PFSK-1 (cell line): ENCODE data around the gene LOXL4.

Experiments
- FOXP2 ChIP-seq: optimal IDR thresholded peaks from 2 replicates; pipeline ENCODE3; 2011; ENCODE audit warnings: borderline replicate concordance, control low read depth, inconsistent platforms; ENCODE audit not compliant: insufficient read depth; ENCODE audit errors: extremely low read length, extremely low read depth
- POLR2AphosphoS5 ChIP-seq: IDR thresholded peaks from 2 replicates; pipeline ENCODE4 v1.6.1; 2012; ENCODE audit warnings: low read depth, mild to moderate bottlenecking, control low read depth, low read length, moderate library complexity
- REST ChIP-seq, 2 experiments: IDR thresholded peaks; 2 replicates each; pipeline versions ENCODE4 v1.6.1 to v1.8.0; 2011 to 2012; ENCODE audit warnings: low read depth in 2 of 2, low read length in 2 of 2, control low read depth in 1 of 2, inconsistent platforms in 1 of 2, mild to moderate bottlenecking in 1 of 2, moderate library complexity in 1 of 2; ENCODE audit not compliant: insufficient read depth in 1 of 2
- SIN3A ChIP-seq: IDR thresholded peaks from 2 replicates; pipeline ENCODE4 v1.6.1; 2012; ENCODE audit warnings: mild to moderate bottlenecking, low read length, moderate library complexity, borderline replicate concordance; ENCODE audit not compliant: insufficient read depth

- no peak for TF ChIP-seq REST (IDR thresholded peaks at IDR 0.05; ENCODE audit: insufficient read depth in 1 of 2, low read depth in 2 of 2, low read length in 2 of 2)
- TF ChIP-seq SIN3A = no peak
- TF ChIP-seq POLR2AphosphoS5 = no peak
- no peak for TF ChIP-seq FOXP2
Observed at GRCh38 chr10:98296524-98296923, 28.5 kb upstream of the LOXL4 start.
